Measurements from ENCODE around the gene CD9.
"Not testable (repeated sequence)": the region's sequence is repeated elsewhere in the genome, so short reads cannot be mapped to it uniquely, and the experiment has no call there.

CD9 gene

DNA sequence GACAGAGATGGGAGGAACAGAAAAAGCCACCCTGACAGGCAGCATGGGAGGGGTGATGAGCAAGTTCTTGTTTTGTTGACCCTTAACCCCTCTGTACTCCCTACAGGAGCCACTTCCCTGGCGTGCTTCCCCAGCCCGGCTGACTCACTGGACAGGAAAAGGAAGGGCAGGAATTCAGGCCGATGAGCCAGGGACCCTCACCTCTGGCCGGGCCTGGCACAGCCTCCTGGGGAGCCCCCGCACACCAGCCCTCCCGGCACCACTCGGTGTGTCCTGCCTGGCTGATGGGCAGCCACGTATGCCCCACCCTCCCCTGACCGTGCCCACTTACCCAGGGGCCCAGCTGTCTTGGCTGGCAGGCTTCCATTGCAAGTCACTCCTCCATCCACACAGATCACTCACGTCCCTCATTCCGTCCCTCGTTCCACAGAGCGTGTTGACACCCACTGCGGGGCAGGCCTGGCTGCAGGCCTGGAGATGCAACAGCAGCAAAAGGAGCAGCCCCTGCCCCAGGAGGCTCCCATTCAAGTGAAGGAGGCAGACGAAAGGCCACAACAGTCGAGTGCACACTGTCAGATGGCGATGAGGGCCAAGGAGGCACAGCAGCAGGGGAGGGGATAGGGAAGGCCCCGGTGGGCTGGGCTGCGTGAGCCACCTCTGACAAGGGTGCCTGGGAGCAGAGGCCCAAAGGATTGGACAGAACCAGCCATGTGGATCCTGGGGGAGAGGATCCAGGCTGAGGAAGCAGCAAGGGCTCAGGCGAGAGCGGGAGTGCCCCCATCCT is 19.7 kb upstream of the CD9 start:
- DNase-seq = no peak

GRCh38 chr12:6181166-6181565 is 19.0 kb upstream of the CD9 start:
- no peak for DNase-seq

- no peak for DNase-seq
Measured at GRCh38 chr12:6181583-6182278, 18.5 kb upstream of the CD9 start.

GRCh38 chr12:6182279-6182898 is 17.8 kb upstream of the CD9 start:
- no peak for DNase-seq

GRCh38 chr12:6183689-6184428 is 16.3 kb upstream of the CD9 start:
- DNase-seq = no peak

- DNase-seq = no peak
Measured at GRCh38 chr12:6185961-6186827, 14.0 kb upstream of the CD9 start.

DNA sequence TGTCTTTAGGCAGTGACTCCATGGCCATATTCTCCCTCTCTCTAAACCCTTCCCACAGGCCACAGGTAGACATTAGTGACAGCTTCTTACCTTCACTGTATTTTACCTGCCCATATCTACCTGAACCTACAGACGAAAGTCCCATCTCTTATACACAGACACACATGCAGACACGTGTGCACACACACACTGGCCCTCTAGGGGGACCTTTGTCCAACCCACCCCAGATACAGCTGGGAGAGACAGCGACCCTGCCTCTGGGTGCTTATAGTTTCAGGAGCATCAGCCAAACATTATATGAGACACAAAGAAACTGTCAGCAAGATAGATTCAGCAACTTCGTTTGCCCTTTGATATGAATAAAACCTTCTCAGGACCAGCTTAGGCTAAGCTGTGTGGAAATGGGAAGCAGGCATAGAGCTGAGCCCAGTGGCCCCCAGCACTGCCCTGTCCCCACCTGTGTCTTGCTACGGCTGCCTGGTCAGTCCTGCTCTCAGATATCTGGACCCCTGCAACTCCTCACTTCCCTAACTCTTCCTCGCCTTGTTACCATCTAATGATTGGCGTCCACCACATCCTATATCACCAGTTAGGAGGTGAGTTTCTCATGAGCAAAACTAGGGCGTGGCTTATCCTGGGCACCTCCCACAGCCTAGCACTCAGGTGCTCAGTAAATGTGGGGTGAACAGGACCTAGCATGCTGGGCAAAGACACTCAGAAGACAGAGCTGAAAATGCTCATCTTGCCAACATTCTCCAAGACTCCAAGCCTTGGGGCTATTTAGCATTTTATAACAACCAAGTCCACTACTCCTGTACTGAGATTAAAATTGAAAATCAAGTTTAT is 12.0 kb upstream of the CD9 start:
- DNase-seq = no peak

DNA sequence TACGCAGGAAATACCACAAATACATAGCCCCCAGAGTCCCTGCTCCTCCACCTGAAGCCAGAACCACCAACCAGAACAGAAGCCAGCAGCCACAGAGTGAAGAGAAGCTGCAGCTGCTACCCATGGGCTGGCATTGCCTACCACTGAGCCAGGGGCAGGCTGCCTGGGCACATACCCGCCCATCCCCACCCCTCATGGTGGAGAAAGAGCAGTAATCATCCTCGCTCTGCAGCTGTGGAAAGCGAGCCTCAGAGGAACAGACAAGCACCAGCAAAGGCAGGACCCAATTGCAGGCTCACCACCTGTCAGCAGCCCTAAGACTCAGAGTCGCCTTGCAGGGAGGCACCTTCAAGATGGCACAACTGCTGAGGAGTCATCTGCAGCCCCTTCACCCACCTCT is 11.2 kb upstream of the CD9 start:
- no peak for DNase-seq

- DNase-seq = not testable (repeated sequence)
Measured at GRCh38 chr12:6189952-6190598, 10.1 kb upstream of the CD9 start.

DNA sequence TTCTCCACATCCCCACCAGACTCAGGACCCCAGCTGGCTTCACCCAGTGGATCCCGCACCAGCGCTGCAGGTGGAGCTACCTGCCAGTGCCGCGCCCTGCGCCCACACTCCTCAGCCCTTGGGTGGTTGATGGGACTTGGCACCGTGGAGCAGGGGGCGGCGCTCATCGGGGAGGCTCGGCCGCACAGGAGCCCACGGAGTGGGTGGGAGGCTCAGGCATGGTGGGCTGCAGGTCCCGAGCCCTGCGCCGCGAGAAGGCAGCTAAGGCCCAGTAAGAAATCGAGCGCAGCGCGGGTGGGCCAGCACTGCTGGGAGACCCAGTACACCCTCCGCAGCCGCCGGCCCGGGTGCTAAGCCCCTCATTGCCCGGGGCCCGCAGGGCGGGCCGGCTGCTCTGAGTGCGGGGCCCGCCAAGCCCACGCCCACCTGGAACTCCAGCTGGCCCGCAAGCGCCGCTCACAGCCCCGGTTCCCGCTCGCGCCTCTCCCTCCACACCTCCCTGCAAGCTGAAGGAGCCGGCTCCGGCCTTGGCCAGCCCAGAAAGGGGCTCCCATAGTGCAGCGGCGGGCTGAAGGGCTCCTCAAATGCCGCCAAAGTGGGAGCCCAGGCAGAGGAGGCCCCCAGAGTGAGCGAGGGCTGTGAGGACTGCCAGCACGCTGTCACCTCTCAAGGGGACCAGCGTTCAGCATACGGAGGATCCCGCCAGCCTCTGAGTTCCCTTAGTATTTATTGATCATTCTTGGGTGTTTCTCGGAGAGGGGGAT is 9.3 kb upstream of the CD9 start:
- not testable (repeated sequence) for DNase-seq

GRCh38 chr12:6192604-6193380 is 7.4 kb upstream of the CD9 start:
- DNase-seq = no peak

GRCh38 chr12:6193853-6194815 is 6.1 kb upstream of the CD9 start:
- no peak for DNase-seq

GRCh38 chr12:6195665-6196535 is 4.3 kb upstream of the CD9 start:
- DNase-seq = peak; percentile 83

DNA sequence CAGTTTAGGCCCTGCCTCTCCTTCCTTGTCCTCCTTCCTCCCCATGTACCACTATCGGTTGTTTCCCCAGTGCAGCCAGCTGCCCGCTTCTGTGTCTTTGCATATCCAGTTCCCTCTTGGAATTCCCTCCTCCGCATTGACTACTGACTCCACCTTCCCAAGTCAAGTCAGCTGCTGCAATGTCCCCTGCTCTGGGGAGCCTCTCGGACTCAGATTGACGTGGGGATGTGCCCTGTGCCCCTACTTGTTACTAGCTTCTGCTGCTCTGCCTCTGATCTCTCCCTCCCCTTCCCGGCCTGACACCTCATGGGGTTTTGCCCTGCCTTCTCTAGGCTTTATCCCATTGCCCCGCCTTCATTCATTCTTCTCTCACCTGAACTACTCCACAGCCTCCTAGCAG is 2.1 kb upstream of the CD9 start:
- DNase-seq = no peak

DNA sequence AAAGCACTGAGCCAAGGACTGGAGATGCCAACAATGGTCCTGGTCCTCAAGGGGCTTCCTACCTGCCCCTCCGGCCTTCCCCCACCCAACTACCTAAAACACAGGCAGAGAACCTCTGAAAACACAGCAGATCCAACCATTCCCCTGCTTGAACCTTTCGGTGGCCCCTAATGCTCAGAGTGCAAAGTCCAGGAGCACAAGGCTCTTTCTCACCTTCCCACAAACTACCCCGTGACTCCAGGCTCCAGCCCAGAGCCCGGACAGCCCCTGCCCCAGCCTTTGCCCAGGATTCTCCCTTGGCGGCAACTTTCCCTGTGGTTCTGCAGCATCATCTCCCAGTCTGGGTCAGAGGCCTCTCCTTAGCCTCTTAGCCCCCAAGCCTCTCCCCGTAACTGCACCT is 1.6 kb upstream of the CD9 start:
- no peak for DNase-seq

DNA sequence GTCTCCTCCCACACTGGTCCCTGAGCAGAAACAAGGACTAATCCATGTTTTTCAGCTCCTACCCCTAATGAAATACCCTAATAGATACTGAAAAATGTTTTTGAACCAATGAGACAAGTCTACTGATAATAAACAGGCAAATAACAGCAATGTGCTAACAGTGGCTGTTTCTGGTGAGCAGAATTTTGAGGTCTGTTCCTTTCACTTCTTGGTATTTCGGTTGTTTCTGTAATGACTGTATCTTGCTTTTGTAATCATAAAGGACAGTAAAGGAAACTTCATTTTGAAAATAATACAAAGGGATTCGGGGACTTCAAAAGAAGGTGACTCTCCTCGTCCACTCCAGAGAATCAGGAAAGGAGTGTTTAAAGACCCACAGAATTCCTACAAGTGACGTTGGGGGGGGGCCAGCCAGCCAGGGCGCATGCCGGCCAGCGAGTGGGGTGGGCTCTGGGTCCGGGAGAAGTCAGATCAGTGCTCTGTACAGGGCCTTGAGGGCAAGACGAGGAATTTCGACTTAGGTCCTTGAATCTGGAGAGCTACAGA is 1.1 kb upstream of the CD9 start:
- no peak for DNase-seq
